Lower leg skin (tissue), 3 donors: ENCODE measurements around the gene AP3B1.

ENCODE experiments used
- POLR2A ChIP-seq, 2 donors: fragments of 450-650 bp; IDR thresholded peaks; one replicate each; pipeline ENCODE4 v1.6.1; 2016 to 2017; ENCODE audit warnings: antibody characterized with exemption in 2 of 2, mild to moderate bottlenecking in 1 of 2, moderate library complexity in 1 of 2
- TF ChIP-seq, protein P1 (sequence below), 3 donors: fragments of 450-650 bp; IDR thresholded peaks; one replicate each; pipeline ENCODE4 v1.5.1; 2016; ENCODE audit warnings: antibody characterized with exemption in 3 of 3, mild to moderate bottlenecking in 3 of 3, moderate library complexity in 2 of 3

DNA sequence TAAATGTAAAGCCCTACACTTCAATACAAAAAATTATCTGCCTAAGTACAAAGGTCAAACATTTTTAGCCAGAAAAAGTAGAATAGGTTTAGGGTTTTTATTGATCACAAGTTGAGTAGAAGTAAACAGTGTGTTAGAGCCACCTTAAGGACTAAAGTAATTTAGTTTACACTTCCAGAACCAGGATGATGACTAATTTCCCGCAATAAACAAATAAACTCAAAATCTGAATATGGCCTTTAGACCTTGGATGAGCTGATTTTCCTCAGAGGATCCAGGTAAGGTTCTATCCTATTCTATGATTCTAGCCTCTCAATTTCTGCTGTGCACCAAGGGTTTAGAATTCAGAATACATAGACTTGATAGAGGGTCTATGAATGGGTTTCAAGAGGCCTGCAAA lies 338.9 kb downstream of the AP3B1 start:
- no peak for TF ChIP-seq POLR2A (IDR thresholded peaks at IDR 0.05)
- TF ChIP-seq, protein P1, sequence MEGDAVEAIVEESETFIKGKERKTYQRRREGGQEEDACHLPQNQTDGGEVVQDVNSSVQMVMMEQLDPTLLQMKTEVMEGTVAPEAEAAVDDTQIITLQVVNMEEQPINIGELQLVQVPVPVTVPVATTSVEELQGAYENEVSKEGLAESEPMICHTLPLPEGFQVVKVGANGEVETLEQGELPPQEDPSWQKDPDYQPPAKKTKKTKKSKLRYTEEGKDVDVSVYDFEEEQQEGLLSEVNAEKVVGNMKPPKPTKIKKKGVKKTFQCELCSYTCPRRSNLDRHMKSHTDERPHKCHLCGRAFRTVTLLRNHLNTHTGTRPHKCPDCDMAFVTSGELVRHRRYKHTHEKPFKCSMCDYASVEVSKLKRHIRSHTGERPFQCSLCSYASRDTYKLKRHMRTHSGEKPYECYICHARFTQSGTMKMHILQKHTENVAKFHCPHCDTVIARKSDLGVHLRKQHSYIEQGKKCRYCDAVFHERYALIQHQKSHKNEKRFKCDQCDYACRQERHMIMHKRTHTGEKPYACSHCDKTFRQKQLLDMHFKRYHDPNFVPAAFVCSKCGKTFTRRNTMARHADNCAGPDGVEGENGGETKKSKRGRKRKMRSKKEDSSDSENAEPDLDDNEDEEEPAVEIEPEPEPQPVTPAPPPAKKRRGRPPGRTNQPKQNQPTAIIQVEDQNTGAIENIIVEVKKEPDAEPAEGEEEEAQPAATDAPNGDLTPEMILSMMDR (IDR thresholded peaks at IDR 0.05) = no peak
